Calu3 (cell line): Measurements from ENCODE around the gene NUDT1. TPM values are rescaled to one million over a fixed set of nuclear protein-coding genes. Genes with fewer than 3 reads are reported as not detected.

Source experiments
- BruUV-seq: library from RNA; stranded (reverse); fragments of 400-500 nt; replicated peaks from 2 replicates; lab custom pipeline; 2021; lab: Mats Ljungman, UMichigan
- CTCF ChIA-PET: fragments of 300-600 bp; sonication (Branson Sonifier 250); formaldehyde crosslinking; loops from one replicate; lab custom pipeline; 2022; ENCODE audit warnings: antibody characterized with exemption; lab: Charles Lee
- DNase-seq: peaks from one replicate; pipeline ENCODE4 v3.0.0; 2022
- H3K27ac Mint-ChIP-seq: one replicate; pipeline ENCODE4 v1.8.0; 2022; ENCODE audit warnings: mixed read lengths; ENCODE audit not compliant: unreplicated experiment
- H3K27me3 Mint-ChIP-seq: one replicate; pipeline ENCODE4 v1.8.0; 2022; ENCODE audit warnings: mixed read lengths; ENCODE audit not compliant: unreplicated experiment
- H3K36me3 Mint-ChIP-seq: one replicate; pipeline ENCODE4 v1.8.0; 2022; ENCODE audit warnings: mild to moderate bottlenecking, moderate library complexity, mixed read lengths; ENCODE audit not compliant: insufficient read depth, unreplicated experiment
- H3K4me1 Mint-ChIP-seq: one replicate; pipeline ENCODE4 v1.8.0; 2022; ENCODE audit warnings: mild to moderate bottlenecking, low read depth, mixed read lengths; ENCODE audit not compliant: unreplicated experiment
- H3K4me3 Mint-ChIP-seq: one replicate; pipeline ENCODE4 v1.8.0; 2022; ENCODE audit warnings: mild to moderate bottlenecking, low read depth, moderate library complexity, mixed read lengths; ENCODE audit not compliant: unreplicated experiment
- H3K9me3 Mint-ChIP-seq: one replicate; pipeline ENCODE4 v1.8.0; 2022; ENCODE audit warnings: low read depth, mixed read lengths; ENCODE audit not compliant: unreplicated experiment
- CTCF ChIP-seq: fragments of 200-600 bp; IDR thresholded peaks from one replicate; pipeline ENCODE4 v1.8.0; 2022; ENCODE audit warnings: antibody characterized with exemption; ENCODE audit not compliant: unreplicated experiment
- intact Hi-C: fragments of 100-400 bp; cut with micrococcal nuclease; formaldehyde crosslinking; loops from one replicate; pipeline ENCODE4 v1.10.0; 2022; ENCODE audit not compliant: unreplicated experiment
- total RNA-seq: library from RNA; stranded (reverse); gene quantifications from 2 replicates; pipeline ENCODE4 v1.2.3, GENCODE V29; 2022

NUDT1 gene
- total RNA-seq, 1 experiment from 2014 or later: 65.6 TPM

GRCh38 chr7:2201128-2201527, 40.9 kb upstream of the NUDT1 start:
- H3K27ac Mint-ChIP-seq: no peak overlapping the region
- intact Hi-C loops: no loop called here
- BruUV-seq: no TSS peak
- no peaks in the 10 kb centered on the region for H3K4me1 Mint-ChIP-seq
- no peaks in the 10 kb centered on the region for H3K27me3 Mint-ChIP-seq
- H3K4me3 Mint-ChIP-seq: no peak overlapping the region
- no peak for TF ChIP-seq CTCF
- H3K9me3 Mint-ChIP-seq: peaks cover 4% of the 10 kb centered on the region
- DNase-seq: no peak
- CTCF ChIA-PET: no interaction called here
- H3K36me3 Mint-ChIP-seq: peaks cover 28% of the 10 kb centered on the region

- no peaks in the 10 kb centered on the region for H3K27me3 Mint-ChIP-seq
- BruUV-seq: no TSS peak
- no peaks in the 10 kb centered on the region for H3K4me1 Mint-ChIP-seq
Observed at GRCh38 chr7:2201686-2202360, 40.2 kb upstream of the NUDT1 start.

GRCh38 chr7:2202361-2202761, 39.7 kb upstream of the NUDT1 start:
- Mint-ChIP-seq H3K9me3 (no peaks in the 10 kb centered on the region), H3K36me3 (peaks cover 30% of the 10 kb centered on the region), H3K4me3 (no peak overlapping the region), H3K27ac (no peak overlapping the region), H3K4me1 (no peaks in the 10 kb centered on the region), H3K27me3 (no peaks in the 10 kb centered on the region)
- TF ChIP-seq CTCF: no peak
- CTCF ChIA-PET: no interaction called here
- no TSS peak for BruUV-seq
- DNase-seq: no peak
- intact Hi-C loops: no loop called here

More at GRCh38 chr7:2201686-2202360, 40.2 kb upstream of the NUDT1 start:
- intact Hi-C loops: no loop called here
- no peak overlapping the region for H3K27ac Mint-ChIP-seq
- no peak for TF ChIP-seq CTCF
- no peaks in the 10 kb centered on the region for H3K9me3 Mint-ChIP-seq
- H3K4me3 Mint-ChIP-seq: no peak overlapping the region
- CTCF ChIA-PET: no interaction called here
- peaks cover 28% of the 10 kb centered on the region for H3K36me3 Mint-ChIP-seq
- no peak for DNase-seq

- Mint-ChIP-seq H3K27ac (no peak overlapping the region), H3K27me3 (no peaks in the 10 kb centered on the region), H3K36me3 (peaks cover 27% of the 10 kb centered on the region), H3K4me1 (no peaks in the 10 kb centered on the region), H3K9me3 (no peaks in the 10 kb centered on the region), H3K4me3 (no peak overlapping the region)
- intact Hi-C loops: no loop called here
- CTCF ChIA-PET: no interaction called here
- TF ChIP-seq CTCF: no peak
- no peak for DNase-seq
- no TSS peak for BruUV-seq
Observed at GRCh38 chr7:2202901-2203765, 38.9 kb upstream of the NUDT1 start.
